B cell (primary cell): ENCODE measurements around the gene PDPR.
"Not testable (repeated sequence)": the region's sequence is repeated elsewhere in the genome, so short reads cannot be mapped to it uniquely, and the experiment has no call there.

Experiments
- CTCF ChIP-seq: fragments of 200-600 bp; IDR thresholded peaks from one replicate; pipeline ENCODE4 v1.8.0; 2022; ENCODE audit warnings: antibody characterized with exemption, mild to moderate bottlenecking
- EZH2 ChIP-seq: IDR thresholded peaks from 2 replicates; pipeline ENCODE4 v1.6.1; 2012; ENCODE audit warnings: borderline replicate concordance, low read depth, mild to moderate bottlenecking, moderate library complexity, low read length; ENCODE audit not compliant: insufficient read depth, poor library complexity, severe bottlenecking

DNA sequence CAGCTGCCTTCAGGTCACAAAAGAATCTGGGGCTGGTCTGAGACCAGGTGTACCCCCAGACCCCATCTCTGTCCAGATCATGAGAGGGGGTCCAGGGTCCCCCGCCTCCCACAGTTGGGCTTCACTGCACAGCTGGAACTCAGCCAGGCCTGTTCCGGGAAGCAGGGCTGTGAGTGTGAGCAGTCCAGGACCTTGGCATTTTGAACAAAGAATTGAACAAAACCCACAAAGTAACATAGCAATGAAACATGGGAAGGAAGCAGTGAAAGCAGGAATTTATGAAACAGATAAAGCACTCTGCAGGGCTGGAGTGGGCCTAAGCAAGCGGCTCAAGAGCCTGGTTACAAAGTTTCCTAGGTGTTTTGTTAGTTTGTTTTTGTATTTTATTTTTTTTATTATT, 84.5 kb downstream of the PDPR start:
- TF ChIP-seq CTCF, EZH2: not testable (repeated sequence)
